Measurements from ENCODE around the gene NEK4.

The NEK4 gene

GRCh38 chr3:52793702-52794611 lies 23.2 kb upstream of the NEK4 start:
- no peak for TF ChIP-seq CTCF (IDR thresholded peaks at IDR 0.05; ENCODE audit: low read length, missing control alignments)
- no peak overlapping the region for H3K4me3 ChIP-seq (replicated peaks; ENCODE audit: low read depth, low read length)
- DNase-seq (ENCODE audit: low read depth) = no peak

- DNase-seq (ENCODE audit: low read depth) = no peak
- H3K4me3 ChIP-seq (replicated peaks; ENCODE audit: low read depth, low read length) = no peak overlapping the region
- no peak for TF ChIP-seq CTCF (IDR thresholded peaks at IDR 0.05; ENCODE audit: low read length, missing control alignments)
Observed at GRCh38 chr3:52792961-52793695, 22.4 kb upstream of the NEK4 start.

- TF ChIP-seq CTCF (IDR thresholded peaks at IDR 0.05; ENCODE audit: low read length, missing control alignments) = no peak
- no peak for DNase-seq (ENCODE audit: low read depth)
- no peak overlapping the region for H3K4me3 ChIP-seq (replicated peaks; ENCODE audit: low read depth, low read length)
Observed at GRCh38 chr3:52792413-52792812, 21.7 kb upstream of the NEK4 start.

- TF ChIP-seq CTCF (IDR thresholded peaks at IDR 0.05; ENCODE audit: low read length, missing control alignments) = no peak
- H3K4me3 ChIP-seq (replicated peaks; ENCODE audit: low read depth, low read length) = no peak overlapping the region
- no peak for DNase-seq (ENCODE audit: low read depth)
Observed at GRCh38 chr3:52791928-52792327, 21.2 kb upstream of the NEK4 start.

GRCh38 chr3:52791366-52791765 lies 20.6 kb upstream of the NEK4 start:
- no peak overlapping the region for H3K4me3 ChIP-seq (replicated peaks; ENCODE audit: low read depth, low read length)
- TF ChIP-seq CTCF (IDR thresholded peaks at IDR 0.05; ENCODE audit: low read length, missing control alignments) = no peak
- DNase-seq (ENCODE audit: low read depth) = no peak

GRCh38 chr3:52790741-52791140 lies 20.0 kb upstream of the NEK4 start:
- TF ChIP-seq CTCF (IDR thresholded peaks at IDR 0.05; ENCODE audit: low read length, missing control alignments) = no peak
- no peak overlapping the region for H3K4me3 ChIP-seq (replicated peaks; ENCODE audit: low read depth, low read length)
- DNase-seq (ENCODE audit: low read depth) = no peak
